ENCODE data around the gene TSC22D1. TPM values are rescaled to one million over a fixed set of nuclear protein-coding genes. Genes with fewer than 3 reads are reported as not detected.

TSC22D1 gene
- total and polyA plus RNA-seq, 12 donors: 28.5 to 113 (median 59.8) TPM

DNA sequence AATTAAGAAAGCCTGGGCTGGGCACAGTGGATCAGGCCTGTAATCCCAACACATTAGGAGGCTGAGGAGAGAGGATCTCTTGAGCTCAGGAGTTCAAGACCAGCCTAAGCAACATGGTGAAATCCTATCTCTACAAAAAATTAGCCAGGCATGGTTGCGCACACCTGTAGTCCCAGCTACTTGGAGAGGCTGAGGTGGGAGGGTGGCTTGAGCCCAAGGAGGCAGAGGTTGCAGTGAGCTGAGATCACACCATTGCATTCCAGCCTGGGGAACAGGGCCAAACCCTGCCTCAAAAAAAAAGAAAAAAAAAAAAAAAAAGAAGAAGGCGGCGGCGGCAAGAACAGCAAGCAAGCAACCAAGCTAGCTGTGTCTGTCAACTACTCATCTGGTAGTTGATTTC lies 26.7 kb downstream of the TSC22D1 start:
- H3K4me1 ChIP-seq (replicated peaks in 1 of 2): no peaks in the 10 kb centered on the region

DNA sequence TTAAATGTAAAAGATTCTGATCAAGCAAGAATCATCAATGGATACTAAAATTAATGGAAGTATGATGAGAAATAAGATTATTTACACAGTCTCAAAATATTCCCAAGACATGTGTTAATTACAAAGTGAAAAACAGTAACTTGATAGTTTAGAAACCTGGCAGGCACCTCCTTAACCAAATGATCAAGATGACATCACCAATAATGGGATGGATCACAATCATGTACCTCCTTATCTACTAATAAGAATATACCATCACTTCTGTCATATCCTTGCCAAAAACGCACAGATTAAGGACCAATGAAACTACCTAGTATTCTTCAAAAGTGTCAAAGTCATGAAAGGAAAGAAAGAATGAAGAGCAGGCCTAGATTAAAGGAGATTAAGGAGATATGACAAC lies 30.0 kb downstream of the TSC22D1 start:
- H3K36me3 ChIP-seq (replicated peaks in 1 of 2): no peaks in the 10 kb centered on the region
- H3K27ac ChIP-seq: no peak overlapping the region
- DNase-seq: no peak
- intact Hi-C loops (cut with DNase I): no loop called here
- H3K4me1 ChIP-seq (replicated peaks in 1 of 2): no peaks in the 10 kb centered on the region
- H3K27me3 ChIP-seq: no peaks in the 10 kb centered on the region
- H3K4me3 ChIP-seq: no peak overlapping the region
- H3K9me3 ChIP-seq (replicated peaks in 1 of 3): no peaks in the 10 kb centered on the region
- TF ChIP-seq POLR2A (IDR thresholded peaks at IDR 0.05): no peak
- TF ChIP-seq, protein P1, sequence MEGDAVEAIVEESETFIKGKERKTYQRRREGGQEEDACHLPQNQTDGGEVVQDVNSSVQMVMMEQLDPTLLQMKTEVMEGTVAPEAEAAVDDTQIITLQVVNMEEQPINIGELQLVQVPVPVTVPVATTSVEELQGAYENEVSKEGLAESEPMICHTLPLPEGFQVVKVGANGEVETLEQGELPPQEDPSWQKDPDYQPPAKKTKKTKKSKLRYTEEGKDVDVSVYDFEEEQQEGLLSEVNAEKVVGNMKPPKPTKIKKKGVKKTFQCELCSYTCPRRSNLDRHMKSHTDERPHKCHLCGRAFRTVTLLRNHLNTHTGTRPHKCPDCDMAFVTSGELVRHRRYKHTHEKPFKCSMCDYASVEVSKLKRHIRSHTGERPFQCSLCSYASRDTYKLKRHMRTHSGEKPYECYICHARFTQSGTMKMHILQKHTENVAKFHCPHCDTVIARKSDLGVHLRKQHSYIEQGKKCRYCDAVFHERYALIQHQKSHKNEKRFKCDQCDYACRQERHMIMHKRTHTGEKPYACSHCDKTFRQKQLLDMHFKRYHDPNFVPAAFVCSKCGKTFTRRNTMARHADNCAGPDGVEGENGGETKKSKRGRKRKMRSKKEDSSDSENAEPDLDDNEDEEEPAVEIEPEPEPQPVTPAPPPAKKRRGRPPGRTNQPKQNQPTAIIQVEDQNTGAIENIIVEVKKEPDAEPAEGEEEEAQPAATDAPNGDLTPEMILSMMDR (IDR thresholded peaks at IDR 0.05): no peak
- 80 to 100% (median 90%) methylated on average over 1 of the region's 1 CpG for WGBS, 4 donors

More for the DNA sequence above, 26.7 kb downstream of the TSC22D1 start:
- H3K4me3 ChIP-seq: no peak overlapping the region
- TF ChIP-seq POLR2A (IDR thresholded peaks at IDR 0.05): no peak
- TF ChIP-seq, protein P1 (IDR thresholded peaks at IDR 0.05): no peak
- H3K36me3 ChIP-seq (replicated peaks in 1 of 2): no peaks in the 10 kb centered on the region
- no peak overlapping the region for H3K27ac ChIP-seq
- H3K27me3 ChIP-seq: no peaks in the 10 kb centered on the region
- DNase-seq: no peak
- intact Hi-C loops (cut with DNase I): no loop called here
- WGBS, 4 donors: 96 to 98% (median 97%) methylated on average over 4 of the region's 4 CpGs
- H3K9me3 ChIP-seq (replicated peaks in 1 of 3): no peaks in the 10 kb centered on the region

DNA sequence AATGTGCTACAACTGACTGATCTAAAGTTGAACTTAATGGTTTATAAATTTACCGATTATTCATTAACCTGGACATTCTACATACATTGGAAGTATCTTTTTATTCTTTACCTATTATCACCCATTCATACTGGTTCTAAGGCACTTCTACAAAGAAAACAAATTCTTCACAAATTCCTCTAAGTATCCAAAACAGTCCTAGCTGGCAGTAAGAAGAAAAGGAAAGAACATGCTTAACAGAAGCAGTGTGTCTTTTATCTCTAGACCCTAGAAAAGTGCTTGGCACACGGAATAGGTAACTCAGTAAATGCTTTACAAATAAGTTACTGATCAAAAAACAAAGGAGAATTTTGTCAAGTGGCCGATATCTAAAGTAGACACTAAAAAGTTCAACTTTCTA lies 32.8 kb downstream of the TSC22D1 start:
- DNase-seq: no peak

DNA sequence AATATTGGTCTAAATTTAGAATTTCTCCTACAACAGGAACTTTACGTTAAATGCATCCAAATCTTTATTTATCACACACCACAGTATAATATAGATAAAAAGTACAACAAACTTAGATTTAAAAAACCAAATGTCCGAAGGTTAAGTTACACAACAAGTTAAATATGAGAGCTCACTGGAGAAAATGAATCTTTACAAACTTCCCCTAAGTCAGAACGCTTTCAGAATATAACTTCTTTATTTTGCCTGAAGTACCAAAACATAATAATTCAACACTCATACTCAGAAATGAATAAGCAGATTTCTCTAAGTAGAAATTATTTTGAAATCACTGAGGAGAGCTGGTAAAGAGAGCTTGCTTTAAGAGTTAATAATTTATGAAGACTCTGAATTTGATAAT lies 33.8 kb downstream of the TSC22D1 start:
- Histone ChIP-seq H3K27me3 (no peaks in the 10 kb centered on the region), H3K27ac (no peak overlapping the region), H3K4me1 (replicated peaks in 1 of 2) (no peaks in the 10 kb centered on the region), H3K9me3 (replicated peaks in 1 of 3) (no peaks in the 10 kb centered on the region), H3K4me3 (no peak overlapping the region), H3K36me3 (replicated peaks in 1 of 2) (no peaks in the 10 kb centered on the region)
- WGBS, 4 donors: 79 to 87% (median 82%) methylated on average over 3 of the region's 3 CpGs
- no peak for DNase-seq
- intact Hi-C loops (cut with DNase I): no loop called here
- TF ChIP-seq, protein P1 (IDR thresholded peaks at IDR 0.05): no peak
- TF ChIP-seq POLR2A (IDR thresholded peaks at IDR 0.05): no peak

More for the DNA sequence above, 32.8 kb downstream of the TSC22D1 start:
- Histone ChIP-seq H3K4me3 (no peak overlapping the region), H3K4me1 (replicated peaks in 1 of 2) (no peaks in the 10 kb centered on the region), H3K27ac (no peak overlapping the region), H3K9me3 (replicated peaks in 1 of 3) (no peaks in the 10 kb centered on the region), H3K36me3 (replicated peaks in 1 of 2) (no peaks in the 10 kb centered on the region), H3K27me3 (no peaks in the 10 kb centered on the region)
- WGBS, 4 donors: 92 to 99% (median 97%) methylated on average over 3 of the region's 3 CpGs
- intact Hi-C loops (cut with DNase I): no loop called here
- no peak for TF ChIP-seq POLR2A (IDR thresholded peaks at IDR 0.05)

DNA sequence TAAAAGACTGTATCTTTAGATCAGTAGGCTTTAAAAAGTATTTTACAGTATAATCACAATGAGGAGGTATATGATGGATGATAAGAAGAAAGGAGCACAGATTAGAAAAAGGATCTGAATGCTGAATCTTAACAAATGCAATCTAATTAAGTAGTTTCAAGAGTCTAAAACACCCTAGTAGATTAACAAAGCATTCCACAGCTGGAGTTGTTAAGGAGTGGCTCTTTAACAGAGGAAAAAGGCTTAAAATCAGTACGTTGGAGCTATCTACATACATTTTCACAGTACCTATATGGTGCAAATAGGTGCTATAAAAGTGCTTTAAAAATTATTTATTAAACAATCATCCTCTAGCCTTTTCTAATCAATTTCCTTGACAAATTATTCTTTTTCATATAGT lies 34.5 kb downstream of the TSC22D1 start:
- intact Hi-C loops (cut with DNase I): no loop called here
- 89 to 92% (median 91%) methylated on average over 1 of the region's 1 CpG for WGBS, 4 donors

More for the DNA sequence above, 34.5 kb downstream of the TSC22D1 start:
- TF ChIP-seq, protein P1 (IDR thresholded peaks at IDR 0.05): no peak
- no peak for TF ChIP-seq POLR2A (IDR thresholded peaks at IDR 0.05)
- Histone ChIP-seq H3K4me1 (replicated peaks in 1 of 2) (no peaks in the 10 kb centered on the region), H3K27me3 (no peaks in the 10 kb centered on the region), H3K27ac (no peak overlapping the region), H3K9me3 (replicated peaks in 1 of 3) (no peaks in the 10 kb centered on the region), H3K4me3 (no peak overlapping the region), H3K36me3 (replicated peaks in 1 of 2) (no peaks in the 10 kb centered on the region)
- DNase-seq: no peak
